ENCODE results near the gene WNT1. TPM values are rescaled to one million over a fixed set of nuclear protein-coding genes. Genes with fewer than 3 reads are reported as not detected.

Gene WNT1
- total RNA-seq, 1 donor from 2014 or later, result not detected

DNA sequence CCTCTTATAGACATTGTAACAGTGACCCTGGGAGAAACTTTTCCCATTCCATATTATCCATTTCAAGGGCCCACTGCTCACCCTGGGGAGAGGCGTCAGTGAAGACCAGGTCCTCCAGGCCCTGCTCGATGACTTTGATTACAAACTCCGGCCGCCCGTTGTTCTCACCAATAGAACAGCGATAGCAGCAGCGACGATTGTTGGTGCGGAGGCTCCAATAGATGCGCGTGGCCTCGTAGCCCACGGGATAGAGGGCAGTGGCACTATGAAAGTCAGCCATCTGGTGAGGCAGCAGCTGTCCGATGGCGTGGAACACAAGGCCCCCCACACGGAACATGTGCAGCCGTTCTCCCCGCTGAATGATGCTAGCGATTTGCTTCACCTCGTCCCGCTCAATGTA lies 48.0 kb downstream of the WNT1 start:
- H3K9me3 Mint-ChIP-seq (ENCODE audit: unreplicated experiment), result no peaks in the 10 kb centered on the region
- no peaks in the 10 kb centered on the region for H3K4me1 Mint-ChIP-seq (ENCODE audit: unreplicated experiment)
- DNase-seq (ENCODE audit: extremely low spot score, unreplicated experiment), result peak; percentile 83
- no peak overlapping the region for H3K4me3 Mint-ChIP-seq (ENCODE audit: unreplicated experiment)
- no peak overlapping the region for H3K27ac Mint-ChIP-seq (ENCODE audit: unreplicated experiment)
- H3K36me3 Mint-ChIP-seq (ENCODE audit: unreplicated experiment), result peaks cover 37% of the 10 kb centered on the region
- TF ChIP-seq, protein P1, sequence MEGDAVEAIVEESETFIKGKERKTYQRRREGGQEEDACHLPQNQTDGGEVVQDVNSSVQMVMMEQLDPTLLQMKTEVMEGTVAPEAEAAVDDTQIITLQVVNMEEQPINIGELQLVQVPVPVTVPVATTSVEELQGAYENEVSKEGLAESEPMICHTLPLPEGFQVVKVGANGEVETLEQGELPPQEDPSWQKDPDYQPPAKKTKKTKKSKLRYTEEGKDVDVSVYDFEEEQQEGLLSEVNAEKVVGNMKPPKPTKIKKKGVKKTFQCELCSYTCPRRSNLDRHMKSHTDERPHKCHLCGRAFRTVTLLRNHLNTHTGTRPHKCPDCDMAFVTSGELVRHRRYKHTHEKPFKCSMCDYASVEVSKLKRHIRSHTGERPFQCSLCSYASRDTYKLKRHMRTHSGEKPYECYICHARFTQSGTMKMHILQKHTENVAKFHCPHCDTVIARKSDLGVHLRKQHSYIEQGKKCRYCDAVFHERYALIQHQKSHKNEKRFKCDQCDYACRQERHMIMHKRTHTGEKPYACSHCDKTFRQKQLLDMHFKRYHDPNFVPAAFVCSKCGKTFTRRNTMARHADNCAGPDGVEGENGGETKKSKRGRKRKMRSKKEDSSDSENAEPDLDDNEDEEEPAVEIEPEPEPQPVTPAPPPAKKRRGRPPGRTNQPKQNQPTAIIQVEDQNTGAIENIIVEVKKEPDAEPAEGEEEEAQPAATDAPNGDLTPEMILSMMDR (IDR thresholded peaks at IDR 0.05), result no peak
- no peaks in the 10 kb centered on the region for H3K27me3 Mint-ChIP-seq (ENCODE audit: unreplicated experiment)

DNA sequence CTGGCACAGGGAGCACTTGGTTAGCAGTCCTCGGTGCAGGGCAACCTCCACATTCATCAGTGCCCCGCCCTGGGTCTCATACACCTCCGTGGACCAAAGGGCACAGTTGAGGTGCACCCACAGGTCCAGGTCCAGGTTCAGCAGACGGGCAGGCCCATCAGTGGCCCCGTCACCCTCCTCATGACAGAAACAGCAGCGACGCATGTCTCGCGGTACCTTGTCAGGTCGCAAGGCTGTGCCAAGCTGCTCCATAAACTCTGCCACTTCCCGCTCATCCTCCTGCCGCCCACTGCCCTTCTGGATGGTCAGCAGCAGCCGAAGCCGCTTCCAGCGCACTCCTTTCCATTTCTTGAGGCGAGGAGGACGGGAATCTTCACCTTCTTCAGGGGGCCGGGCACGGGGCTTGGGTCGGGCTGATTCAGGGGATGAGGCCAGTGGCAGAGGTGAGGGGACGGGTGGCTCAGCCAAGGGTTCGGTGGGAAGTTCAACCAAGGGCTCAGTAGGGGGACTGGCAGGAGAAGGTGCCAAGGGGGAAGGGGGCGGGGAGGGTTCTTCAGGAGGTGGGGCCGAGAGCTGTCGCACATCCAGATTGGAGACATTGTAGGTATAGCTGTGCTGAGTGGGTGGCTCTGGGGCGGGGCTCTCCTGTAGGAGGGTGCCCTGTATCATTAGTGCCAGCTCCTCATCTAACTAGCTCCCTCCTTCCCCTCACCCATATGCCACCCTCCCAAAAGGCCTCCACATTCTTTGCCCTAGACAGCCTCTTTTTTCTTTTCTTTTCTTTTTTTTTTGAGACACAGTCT lies 48.8 kb downstream of the WNT1 start:
- DNase-seq (ENCODE audit: extremely low spot score, unreplicated experiment), result peak; percentile 79
- Mint-ChIP-seq H3K27ac (ENCODE audit: unreplicated experiment) (no peak overlapping the region), H3K4me3 (ENCODE audit: unreplicated experiment) (no peak overlapping the region), H3K4me1 (ENCODE audit: unreplicated experiment) (no peaks in the 10 kb centered on the region), H3K9me3 (ENCODE audit: unreplicated experiment) (no peaks in the 10 kb centered on the region), H3K36me3 (ENCODE audit: unreplicated experiment) (peaks cover 41% of the 10 kb centered on the region), H3K27me3 (ENCODE audit: unreplicated experiment) (no peaks in the 10 kb centered on the region)
- TF ChIP-seq, protein P1 (IDR thresholded peaks at IDR 0.05), result no peak

DNA sequence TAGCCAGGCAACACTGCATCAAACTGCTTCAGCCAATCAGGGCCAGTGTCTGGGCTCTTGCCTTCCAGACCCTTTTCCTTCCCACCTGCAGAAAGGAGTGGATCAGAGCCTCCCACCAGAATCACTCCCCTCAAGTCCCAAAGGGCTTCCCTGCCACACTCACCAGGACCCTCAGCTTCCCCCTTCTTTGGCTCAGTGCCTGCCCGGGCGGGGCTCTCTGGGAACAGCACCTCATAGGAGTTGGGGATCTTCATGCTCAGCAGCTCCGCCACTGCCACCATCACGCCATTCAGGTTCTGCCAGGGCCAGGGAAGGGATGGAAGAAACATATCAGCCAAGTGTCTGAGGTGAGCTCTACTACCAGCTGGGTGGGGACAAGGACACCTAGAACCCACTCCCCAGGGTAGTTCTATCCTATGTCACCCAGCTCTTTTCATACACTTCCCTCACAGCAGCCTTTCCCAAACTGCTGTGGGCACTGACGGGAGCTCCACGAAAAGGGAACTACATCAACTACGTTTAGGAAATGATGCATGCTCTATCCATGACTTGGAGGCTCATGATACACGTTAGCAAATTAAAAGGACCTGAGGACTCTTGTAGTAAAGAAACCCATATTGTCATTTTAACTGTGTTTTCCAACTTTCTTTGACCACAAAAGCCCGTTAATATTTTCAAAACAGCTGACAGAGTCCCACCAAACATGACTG lies 49.9 kb downstream of the WNT1 start:
- peaks cover 36% of the 10 kb centered on the region for H3K36me3 Mint-ChIP-seq (ENCODE audit: unreplicated experiment)
- no peaks in the 10 kb centered on the region for H3K27me3 Mint-ChIP-seq (ENCODE audit: unreplicated experiment)

DNA sequence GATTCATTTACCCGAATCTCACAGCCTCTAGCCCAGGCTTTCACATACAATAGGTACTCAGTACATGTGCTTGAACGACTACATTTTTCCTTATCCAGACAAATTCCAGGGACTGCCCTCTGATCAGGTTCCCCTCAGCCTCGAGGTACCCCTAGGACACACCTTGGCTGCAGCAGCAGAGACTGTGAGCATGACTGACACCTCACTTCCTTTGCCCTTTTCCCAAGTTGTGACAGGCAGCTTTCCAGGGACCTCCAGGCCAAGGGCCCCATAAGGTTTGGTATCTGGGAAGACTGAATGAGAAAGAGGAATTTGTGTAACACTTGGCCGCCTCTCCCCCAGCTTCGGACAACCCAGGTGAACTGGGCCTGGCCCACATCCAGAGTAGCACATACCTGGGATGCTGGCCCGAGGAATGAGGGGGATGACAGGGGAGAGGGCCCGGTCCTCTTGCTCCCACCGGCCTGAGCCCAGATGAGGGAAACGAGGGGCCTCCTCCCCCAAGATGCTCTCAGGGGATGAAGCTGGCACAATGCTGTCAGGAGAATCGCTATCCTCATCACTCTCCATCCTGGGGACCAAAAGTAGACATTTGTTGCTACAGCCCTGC lies 50.6 kb downstream of the WNT1 start:
- Mint-ChIP-seq H3K4me1 (ENCODE audit: unreplicated experiment) (no peaks in the 10 kb centered on the region), H3K9me3 (ENCODE audit: unreplicated experiment) (no peaks in the 10 kb centered on the region), H3K27me3 (ENCODE audit: unreplicated experiment) (no peaks in the 10 kb centered on the region), H3K4me3 (ENCODE audit: unreplicated experiment) (no peak overlapping the region), H3K27ac (ENCODE audit: unreplicated experiment) (no peak overlapping the region), H3K36me3 (ENCODE audit: unreplicated experiment) (peaks cover 31% of the 10 kb centered on the region)
- peak; percentile 71 for DNase-seq (ENCODE audit: extremely low spot score, unreplicated experiment)
- TF ChIP-seq, protein P1 (IDR thresholded peaks at IDR 0.05), result no peak

More for the DNA sequence above, 49.9 kb downstream of the WNT1 start:
- no peak overlapping the region for H3K27ac Mint-ChIP-seq (ENCODE audit: unreplicated experiment)
- TF ChIP-seq, protein P1 (IDR thresholded peaks at IDR 0.05), result no peak
- H3K4me3 Mint-ChIP-seq (ENCODE audit: unreplicated experiment), result no peak overlapping the region
- H3K4me1 Mint-ChIP-seq (ENCODE audit: unreplicated experiment), result no peaks in the 10 kb centered on the region
- DNase-seq (ENCODE audit: extremely low spot score, unreplicated experiment), result peak; percentile 79
- H3K9me3 Mint-ChIP-seq (ENCODE audit: unreplicated experiment), result no peaks in the 10 kb centered on the region

DNA sequence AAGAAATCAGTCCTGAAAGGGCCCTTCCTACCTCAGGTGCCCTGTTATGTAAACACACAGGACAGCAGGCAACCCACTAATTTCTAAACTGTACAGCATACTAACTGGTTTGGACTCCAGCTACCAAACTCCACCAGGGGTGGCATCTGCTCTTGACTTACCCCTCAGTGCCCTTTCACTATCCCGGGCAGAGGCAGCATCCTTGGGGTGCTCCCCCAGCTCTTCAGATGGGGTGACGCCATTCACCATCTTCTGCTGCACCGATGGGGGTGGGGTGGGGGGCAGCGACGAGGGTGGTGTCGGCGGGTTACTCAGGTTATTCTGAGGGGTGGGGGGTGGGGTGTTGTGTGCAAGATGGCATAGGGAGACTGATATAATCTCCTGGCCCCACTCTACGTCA lies 52.0 kb downstream of the WNT1 start:
- Mint-ChIP-seq H3K27me3 (ENCODE audit: unreplicated experiment) (no peaks in the 10 kb centered on the region), H3K9me3 (ENCODE audit: unreplicated experiment) (no peaks in the 10 kb centered on the region), H3K4me3 (ENCODE audit: unreplicated experiment) (no peak overlapping the region), H3K4me1 (ENCODE audit: unreplicated experiment) (no peaks in the 10 kb centered on the region), H3K27ac (ENCODE audit: unreplicated experiment) (no peak overlapping the region), H3K36me3 (ENCODE audit: unreplicated experiment) (peaks cover 30% of the 10 kb centered on the region)
- no peak for DNase-seq (ENCODE audit: extremely low spot score, unreplicated experiment)
- TF ChIP-seq, protein P1 (IDR thresholded peaks at IDR 0.05), result no peak

Data from osteocyte (in vitro differentiated cells).